ENCODE results near the gene NTN1.

DNA sequence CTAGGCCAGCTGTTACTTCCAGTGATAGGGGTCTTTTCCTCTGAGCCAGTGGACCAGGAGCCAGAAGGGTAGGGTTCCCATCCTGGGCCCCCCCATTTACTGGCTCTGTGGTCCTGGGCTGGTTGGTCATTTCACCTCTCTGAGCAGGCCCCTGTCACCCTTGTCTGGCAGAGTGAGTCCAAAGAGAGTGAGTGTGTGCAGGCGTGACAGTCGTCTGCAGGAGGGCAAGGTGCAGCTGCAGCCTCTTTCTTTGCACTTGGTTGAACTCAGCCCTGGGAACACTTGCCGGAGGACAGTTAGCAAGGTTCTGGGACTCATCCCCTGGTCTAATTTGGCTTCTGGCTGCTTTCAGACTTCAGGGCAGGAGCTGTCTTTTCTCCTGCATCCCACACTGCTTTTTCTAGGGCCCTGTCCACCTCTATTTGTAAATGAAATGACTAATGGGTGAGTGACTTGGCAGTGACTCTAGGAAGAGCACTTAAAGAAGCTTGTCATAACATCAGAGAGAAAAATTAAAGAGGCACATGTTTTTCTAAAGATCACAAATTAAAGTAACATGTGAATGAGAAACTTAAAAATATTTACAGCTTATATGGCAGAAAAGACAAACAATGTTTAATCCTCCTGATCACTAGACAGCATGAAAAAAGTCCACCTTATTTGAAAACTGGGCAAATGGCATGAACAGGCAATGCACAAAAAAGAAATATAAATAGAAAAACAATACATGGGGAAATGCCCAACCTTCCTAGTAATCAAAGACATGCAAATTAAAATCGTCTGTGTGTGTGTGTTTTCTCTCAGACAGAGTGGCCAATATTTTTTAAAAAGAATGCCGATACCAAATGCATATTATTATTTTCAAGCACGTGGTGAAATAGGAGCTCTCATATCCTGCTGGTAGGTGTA, 137.5 kb downstream of the NTN1 start:
- TF ChIP-seq CTCF (IDR thresholded peaks at IDR 0.05) (no peak), POLR2A (IDR thresholded peaks at IDR 0.05) (no peak)
